H1 (cell line): ENCODE data around the gene TSTD2. TPM values are rescaled to one million over a fixed set of nuclear protein-coding genes. Genes with fewer than 3 reads are reported as not detected.

Experiments
- CTCF ChIA-PET: fragments of 300-600 bp; sonication (Branson Sonifier 250); formaldehyde crosslinking; loops from one replicate; lab custom pipeline; 2021; ENCODE audit not compliant: partially characterized antibody; lab: Charles Lee
- POLR2A ChIA-PET: fragments of 300-600 bp; sonication (Branson Sonifier 250); formaldehyde crosslinking; loops from one replicate; lab custom pipeline; 2021; ENCODE audit warnings: inconsistent platforms; ENCODE audit not compliant: partially characterized antibody; lab: Charles Lee
- DNase-seq, 2 experiments: peaks; one replicate each; pipeline versions ENCODE4 v3.0.0 to v3.0.0-alpha.2; 2010 to 2022; ENCODE audit warnings: low spot score in 2 of 2, low read depth in 1 of 2, mixed read lengths in 1 of 2
- FAIRE-seq: peaks from 2 replicates; lab custom pipeline; 2011; peaks lifted over from hg19 to GRCh38; lab: Jason Lieb, UNC
- H2AFZ ChIP-seq: 2 replicates; pipeline ENCODE4 v1.8.1; 2012; ENCODE audit warnings: low read length, inconsistent platforms
- H2AK5ac ChIP-seq: 2 replicates; pipeline ENCODE4 v1.6.1; 2013; ENCODE audit warnings: low read depth, low read length
- H2BK120ac ChIP-seq: replicated peaks from 2 replicates; pipeline ENCODE3; 2013; ENCODE audit warnings: low read depth, low read length, inconsistent platforms
- H2BK12ac ChIP-seq: 2 replicates; pipeline ENCODE4 v1.6.1; 2013; ENCODE audit warnings: low read depth, low read length
- H2BK15ac ChIP-seq: 2 replicates; pipeline ENCODE4 v1.6.1; 2013; ENCODE audit warnings: low read length
- H2BK20ac ChIP-seq: 2 replicates; pipeline ENCODE4 v1.6.1; 2013; ENCODE audit warnings: low read length
- H2BK5ac ChIP-seq: 2 replicates; pipeline ENCODE4 v1.6.1; 2013; ENCODE audit warnings: low read depth, low read length
- H3K14ac ChIP-seq: 2 replicates; pipeline ENCODE4 v1.6.1; 2013; ENCODE audit warnings: inconsistent platforms; ENCODE audit not compliant: insufficient read length
- H3K18ac ChIP-seq: 2 replicates; pipeline ENCODE4 v1.6.1; 2013; ENCODE audit warnings: low read length; ENCODE audit errors: extremely low read depth
- H3K23ac ChIP-seq: 2 replicates; pipeline ENCODE4 v1.6.1; 2013; ENCODE audit warnings: inconsistent platforms; ENCODE audit not compliant: insufficient read length
- H3K23me2 ChIP-seq: 2 replicates; pipeline ENCODE4 v1.6.1; 2013; ENCODE audit warnings: low read depth, low read length
- H3K27ac ChIP-seq: 2 replicates; pipeline ENCODE4 v1.6.1; 2011; ENCODE audit warnings: low read depth, low read length, inconsistent platforms
- H3K27me3 ChIP-seq, 4 experiments: replicated peaks in 1 of 4; 1 replicate in 1 of 4; 2 replicates in 3 of 4; pipeline versions ENCODE4 v1.6.1 to v1.8.1; 2011 to 2013; ENCODE audit warnings: low read length in 3 of 4, mild to moderate bottlenecking in 3 of 4, inconsistent platforms in 2 of 4, mixed read lengths in 2 of 4, moderate library complexity in 1 of 4; ENCODE audit not compliant: control insufficient read depth in 3 of 4, insufficient read depth in 3 of 4; ENCODE audit errors: extremely low read depth in 1 of 4
- H3K36me3 ChIP-seq, 4 experiments: 2 replicates each; pipeline versions ENCODE4 v1.6.1 to v1.8.1; 2011 to 2013; ENCODE audit warnings: mild to moderate bottlenecking in 4 of 4, low read length in 3 of 4, moderate library complexity in 2 of 4, control low read depth in 1 of 4, inconsistent platforms in 1 of 4; ENCODE audit not compliant: insufficient read depth in 4 of 4, control insufficient read depth in 2 of 4
- H3K4ac ChIP-seq: replicated peaks from 2 replicates; pipeline ENCODE3; 2013; ENCODE audit warnings: low read length, low read depth, mixed read lengths, inconsistent platforms; ENCODE audit not compliant: insufficient read length
- H3K4me1 ChIP-seq, 4 experiments: replicated peaks in 1 of 4; 1 replicate in 1 of 4; 2 replicates in 3 of 4; pipeline versions ENCODE4 v1.6.1 to v1.8.1; 2011 to 2013; ENCODE audit warnings: low read length in 3 of 4, inconsistent platforms in 2 of 4, mixed read lengths in 1 of 4; ENCODE audit not compliant: insufficient read depth in 4 of 4, control insufficient read depth in 3 of 4
- H3K4me2 ChIP-seq, 2 experiments: 2 replicates each; pipeline versions ENCODE4 v1.6.1 to v1.8.1; 2011 to 2013; ENCODE audit warnings: low read depth in 2 of 2, low read length in 2 of 2, control low read depth in 1 of 2, inconsistent platforms in 1 of 2, mild to moderate bottlenecking in 1 of 2; ENCODE audit not compliant: insufficient read depth in 1 of 2
- H3K4me3 ChIP-seq, 4 experiments: fragments of 200-600, 300-600 bp in 1 of 4; sonication (generic), shearing (Covaris generic), sonication (Bioruptor Twin) in 1 of 4; 2 replicates each; pipeline versions ENCODE4 v1.5.1 to v1.8.1; 2011 to 2016; ENCODE audit warnings: low read length in 4 of 4, low read depth in 3 of 4, control low read depth in 2 of 4, inconsistent platforms in 2 of 4, mild to moderate bottlenecking in 2 of 4, mixed read lengths in 1 of 4, moderate library complexity in 1 of 4; ENCODE audit not compliant: insufficient read depth in 2 of 4; ENCODE audit errors: extremely low read depth in 1 of 4
- H3K56ac ChIP-seq: replicated peaks from 2 replicates; pipeline ENCODE3; 2013; ENCODE audit warnings: low read depth, mild to moderate bottlenecking, mixed read lengths, low read length, inconsistent platforms; ENCODE audit not compliant: insufficient read length
- H3K79me1 ChIP-seq: 2 replicates; pipeline ENCODE4 v1.6.1; 2013; ENCODE audit warnings: low read depth, low read length, control low read depth
- H3K79me2 ChIP-seq, 2 experiments: 2 replicates each; pipeline versions ENCODE4 v1.6.1 to v1.8.1; 2012 to 2013; ENCODE audit warnings: low read length in 2 of 2, mild to moderate bottlenecking in 2 of 2, inconsistent platforms in 1 of 2; ENCODE audit not compliant: insufficient read depth in 2 of 2, control insufficient read depth in 1 of 2
- H3K9ac ChIP-seq, 4 experiments: replicated peaks in 1 of 4; 1 replicate in 1 of 4; 2 replicates in 3 of 4; pipeline versions ENCODE4 v1.6.1 to v1.8.1; 2011 to 2013; ENCODE audit warnings: low read depth in 3 of 4, low read length in 3 of 4, control low read depth in 2 of 4, mild to moderate bottlenecking in 2 of 4, moderate library complexity in 2 of 4, inconsistent platforms in 1 of 4; ENCODE audit errors: extremely low read depth in 1 of 4
- H3K9me3 ChIP-seq, 2 experiments: 2 replicates each; pipeline versions ENCODE4 v1.6.1 to v1.8.1; 2012 to 2013; ENCODE audit warnings: mild to moderate bottlenecking in 2 of 2, moderate library complexity in 2 of 2, control low read depth in 1 of 2, inconsistent platforms in 1 of 2, low read depth in 1 of 2, low read length in 1 of 2, mixed read lengths in 1 of 2; ENCODE audit not compliant: insufficient read depth in 2 of 2
- H4K20me1 ChIP-seq, 2 experiments: replicated peaks in 1 of 2; 2 replicates each; pipeline versions ENCODE3 to v1.8.1; 2011 to 2013; ENCODE audit warnings: inconsistent platforms in 2 of 2, low read length in 2 of 2, mild to moderate bottlenecking in 1 of 2; ENCODE audit not compliant: insufficient read depth in 2 of 2, control insufficient read depth in 1 of 2
- H4K5ac ChIP-seq: 2 replicates; pipeline ENCODE4 v1.6.1; 2013; ENCODE audit warnings: low read length, low read depth, mixed read lengths, inconsistent platforms; ENCODE audit not compliant: insufficient read length
- H4K8ac ChIP-seq: 2 replicates; pipeline ENCODE4 v1.8.0; 2013; ENCODE audit warnings: mild to moderate bottlenecking, moderate library complexity, low read length, inconsistent platforms; ENCODE audit not compliant: insufficient read depth; ENCODE audit errors: extremely low read depth
- H4K91ac ChIP-seq: replicated peaks from 2 replicates; pipeline ENCODE3; 2013; ENCODE audit warnings: low read length, mixed read lengths, inconsistent platforms; ENCODE audit not compliant: insufficient read length
- EZH2 ChIP-seq: fragments of 200-600 bp; sonication (generic); IDR thresholded peaks from 2 replicates; pipeline ENCODE4 v1.7.1; 2012; ENCODE audit warnings: low read depth, mild to moderate bottlenecking, moderate library complexity, low read length, inconsistent platforms; ENCODE audit not compliant: severe bottlenecking
- SIRT6 ChIP-seq: IDR thresholded peaks from one replicate; pipeline ENCODE4 v1.7.1; 2012; ENCODE audit warnings: low read length, inconsistent platforms
- USF2 ChIP-seq: IDR thresholded peaks from 2 replicates; pipeline ENCODE4 v1.6.1; 2011; ENCODE audit warnings: low read length, improper control_type of control experiment
- WGBS, 2 experiments: shearing (Covaris generic) in 1 of 2; methylation state at CpG; one replicate each; pipeline versions ENCODE4 v1.1.6 to v1.1.7; 2013 to 2015; ENCODE audit warnings: low lambda C conversion rate in 2 of 2, mixed read lengths in 2 of 2, inconsistent platforms in 1 of 2, low coverage in 1 of 2, missing lambda C conversion rate in 1 of 2; ENCODE audit not compliant: insufficient replicate concordance in 2 of 2, insufficient coverage in 1 of 2, insufficient read length in 1 of 2; ENCODE audit errors: extremely low coverage in 1 of 2, missing lambda C conversion rate in 1 of 2; 5-methylcytosine and 5-hydroxymethylcytosine counted together
- polyA plus RNA-seq, 7 experiments: library from polyadenylated mRNA; depleted of rRNA in 3 of 7; stranded (reverse) in 5 of 7; unstranded in 2 of 7; fragments of >200 nt in 5 of 7; fragments of 200-250 nt in 2 of 7; gene quantifications; 1 replicate in 5 of 7; 2 replicates in 1 of 7; 4 replicates in 1 of 7; pipeline versions ENCODE4 v1.2.1 to v1.2.3, GENCODE V29; 2011 to 2013; ENCODE audit warnings: missing spikeins in 2 of 7, mixed read lengths in 2 of 7
- total RNA-seq: library from RNA; stranded (reverse); fragmentation: NEBNext Ultra II Directional; extraction: Animal tissue kit (Norgen Biotek cat#: 25700); gene quantifications from 2 replicates; pipeline ENCODE4 v1.2.1, GENCODE V29; 2021

TSTD2 gene
- total and polyA plus RNA-seq, 2 of the 8 experiments (the other 6 are each of a cell fraction or from before 2014, with no cell fraction given) = 16.1 to 17.5 TPM

GRCh38 chr9:97565262-97565661 is 67.9 kb downstream of the TSTD2 start:
- ChIA-PET CTCF (interaction anchor here (1.0 to 1.1 kb wide), 2 partner anchors 10 to 34 kb away, joined by 3 read pairs; no protein-coding TSS in a partner anchor), POLR2A (interaction anchor here (0.5 kb wide), 1 partner anchor 11 kb away, joined by 3 read pairs; no protein-coding TSS in a partner anchor)
- no peak overlapping the region for H3K23ac ChIP-seq
- no peak overlapping the region for H2BK120ac ChIP-seq
- no peaks in the 10 kb centered on the region for H4K20me1 ChIP-seq
- FAIRE-seq = no peak
- no peak overlapping the region for H4K8ac ChIP-seq
- no peak overlapping the region for H2AK5ac ChIP-seq
- no peak overlapping the region for H2BK12ac ChIP-seq
- no peak overlapping the region for H2BK5ac ChIP-seq
- H3K4me3 ChIP-seq = no peak overlapping the region
- H2BK15ac ChIP-seq = no peak overlapping the region
- H4K5ac ChIP-seq = no peak overlapping the region
- no peak overlapping the region for H2AFZ ChIP-seq
- no peaks in the 10 kb centered on the region for H3K79me2 ChIP-seq
- no peak overlapping the region for H3K18ac ChIP-seq
- no peak overlapping the region for H3K56ac ChIP-seq
- no peak overlapping the region for H3K4me2 ChIP-seq
- peaks cover 2 to 6% (median 3%) of the 10 kb centered on the region in 4 experiments; a peak in 6 of 7 replicates for H3K4me1 ChIP-seq
- no peak overlapping the region for H3K9ac ChIP-seq
- H4K91ac ChIP-seq = no peak overlapping the region
- 94% methylated on average over 5 of the region's 5 CpGs; no CpG with 5 or more reads in 1 of the 2 experiments for WGBS, 2 experiments
- no peak for DNase-seq
- H3K27me3 ChIP-seq = no peaks in the 10 kb centered on the region
- H3K23me2 ChIP-seq = no peaks in the 10 kb centered on the region
- no peak overlapping the region for H3K14ac ChIP-seq
- no peak overlapping the region for H3K27ac ChIP-seq
- TF ChIP-seq USF2 = no peak
- no peak for TF ChIP-seq EZH2
- TF ChIP-seq SIRT6 = no peak
- TF ChIP-seq, all 59 proteins: peak for 0
- no peaks in the 10 kb centered on the region for H3K9me3 ChIP-seq
- H3K4ac ChIP-seq = no peak overlapping the region
- H3K36me3 ChIP-seq = no peaks in the 10 kb centered on the region
- no peaks in the 10 kb centered on the region for H3K79me1 ChIP-seq
- H2BK20ac ChIP-seq = no peak overlapping the region
